OCI-LY1 (cell line): Measurements from ENCODE around the gene LMTK2.

Experiments used
- H2AFZ ChIP-seq: fragments of 200-600 bp; sonication (generic), shearing (Covaris generic); 2 replicates; pipeline ENCODE4 v1.6.0; 2014; ENCODE audit warnings: antibody characterized with exemption, mild to moderate bottlenecking, low read length
- H3F3A ChIP-seq: fragments of 200-600 bp; sonication (generic), shearing (Covaris generic); 2 replicates; pipeline ENCODE4 v1.6.0; 2014; ENCODE audit warnings: mild to moderate bottlenecking, antibody characterized with exemption, low read length, moderate library complexity; ENCODE audit not compliant: insufficient read depth
- H3K27ac ChIP-seq: fragments of 200-600 bp; sonication (generic); 2 replicates; pipeline ENCODE4 v1.5.1; 2014; ENCODE audit warnings: low read length, mixed run types, mild to moderate bottlenecking, low read depth; ENCODE audit not compliant: poor library complexity, severe bottlenecking
- H3K27me3 ChIP-seq: fragments of 200-600 bp; sonication (generic); 2 replicates; pipeline ENCODE4 v1.6.0; 2014; ENCODE audit warnings: antibody characterized with exemption, mild to moderate bottlenecking, low read length, moderate library complexity; ENCODE audit not compliant: insufficient read depth
- H3K36me3 ChIP-seq: fragments of 200-600 bp; sonication (generic); 2 replicates; pipeline ENCODE4 v1.6.1; 2014; ENCODE audit warnings: mild to moderate bottlenecking, antibody characterized with exemption, low read length, moderate library complexity, mixed read lengths; ENCODE audit not compliant: insufficient read depth
- H3K4me1 ChIP-seq: fragments of 200-600 bp; sonication (generic); 2 replicates; pipeline ENCODE4 v1.5.1; 2014; ENCODE audit warnings: mild to moderate bottlenecking, low read length, moderate library complexity; ENCODE audit not compliant: insufficient read depth, severe bottlenecking
- H3K4me2 ChIP-seq: fragments of 200-600 bp; sonication (generic), shearing (Covaris generic); 2 replicates; pipeline ENCODE4 v1.6.1; 2014; ENCODE audit warnings: low read length
- H3K4me3 ChIP-seq: fragments of 200-600 bp; sonication (generic); 2 replicates; pipeline ENCODE4 v1.5.1; 2014; ENCODE audit warnings: low read length, low read depth, mild to moderate bottlenecking, mixed read lengths; ENCODE audit not compliant: poor library complexity, severe bottlenecking
- H3K79me2 ChIP-seq: fragments of 200-600 bp; shearing (Covaris generic); 2 replicates; pipeline ENCODE4 v1.6.1; 2016; ENCODE audit warnings: mixed run types, low read length, mixed read lengths; ENCODE audit not compliant: insufficient read depth
- H3K9ac ChIP-seq: fragments of 200-600 bp; sonication (generic), shearing (Covaris generic); 2 replicates; pipeline ENCODE4 v1.6.1; 2014; ENCODE audit warnings: mild to moderate bottlenecking, low read length, mixed read lengths
- H3K9me2 ChIP-seq: fragments of 200-600 bp; sonication (generic), shearing (Covaris generic); 2 replicates; pipeline ENCODE4 v1.6.1; 2014; ENCODE audit warnings: low read depth, mild to moderate bottlenecking, low read length, mixed read lengths
- H3K9me3 ChIP-seq: fragments of 200-600 bp; shearing (Covaris generic); 2 replicates; pipeline ENCODE4 v1.6.1; 2014; ENCODE audit warnings: low read length, mixed read lengths
- H4K20me1 ChIP-seq: fragments of 200-600 bp; sonication (generic), shearing (Covaris generic); 2 replicates; pipeline ENCODE4 v1.6.0; 2016; ENCODE audit warnings: mild to moderate bottlenecking, low read length; ENCODE audit not compliant: insufficient read depth
- EZH2 ChIP-seq: fragments of 200-600 bp; sonication (generic), shearing (Covaris generic); IDR thresholded peaks from 2 replicates; pipeline ENCODE4 v1.8.0; 2017; ENCODE audit warnings: borderline replicate concordance, mixed run types, mild to moderate bottlenecking, antibody characterized with exemption, low read length, moderate library complexity, mixed read lengths
- TF ChIP-seq, protein P1 (sequence below): fragments of 200-600 bp; sonication (generic), shearing (Covaris generic); IDR thresholded peaks from 2 replicates; pipeline ENCODE4 v1.5.1; 2017; ENCODE audit warnings: mild to moderate bottlenecking, antibody characterized with exemption, low read length, moderate library complexity, mixed read lengths

The LMTK2 gene

DNA sequence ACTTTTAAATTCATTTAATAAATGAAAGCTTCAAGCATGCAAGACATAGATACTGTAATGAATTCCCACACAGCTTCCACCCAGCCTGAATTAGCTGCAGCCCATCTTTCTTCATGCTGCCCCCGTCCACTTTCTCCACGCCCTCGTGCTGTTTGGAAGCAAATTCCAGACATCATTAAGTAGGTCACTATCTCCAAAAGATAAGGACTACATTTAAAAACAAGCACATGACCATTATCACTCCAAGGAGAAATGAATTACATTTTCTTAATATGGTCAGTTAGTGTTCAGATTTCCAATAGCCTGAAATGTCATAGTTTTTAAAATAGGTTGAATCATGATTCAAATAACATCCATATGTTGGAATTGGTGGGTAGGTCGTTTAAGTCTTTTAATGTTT is 24.3 kb downstream of the LMTK2 start:
- H3K36me3 ChIP-seq: no peaks in the 10 kb centered on the region
- no peaks in the 10 kb centered on the region for H3K9me3 ChIP-seq
- peaks cover 37% of the 10 kb centered on the region for H4K20me1 ChIP-seq
- H3K4me2 ChIP-seq: no peak overlapping the region
- H3K9ac ChIP-seq: no peak overlapping the region
- H3F3A ChIP-seq: no peaks in the 10 kb centered on the region; the same call in 1 of the 2 replicates
- no peaks in the 10 kb centered on the region for H3K79me2 ChIP-seq
- no peak for TF ChIP-seq EZH2
- TF ChIP-seq, protein P1, sequence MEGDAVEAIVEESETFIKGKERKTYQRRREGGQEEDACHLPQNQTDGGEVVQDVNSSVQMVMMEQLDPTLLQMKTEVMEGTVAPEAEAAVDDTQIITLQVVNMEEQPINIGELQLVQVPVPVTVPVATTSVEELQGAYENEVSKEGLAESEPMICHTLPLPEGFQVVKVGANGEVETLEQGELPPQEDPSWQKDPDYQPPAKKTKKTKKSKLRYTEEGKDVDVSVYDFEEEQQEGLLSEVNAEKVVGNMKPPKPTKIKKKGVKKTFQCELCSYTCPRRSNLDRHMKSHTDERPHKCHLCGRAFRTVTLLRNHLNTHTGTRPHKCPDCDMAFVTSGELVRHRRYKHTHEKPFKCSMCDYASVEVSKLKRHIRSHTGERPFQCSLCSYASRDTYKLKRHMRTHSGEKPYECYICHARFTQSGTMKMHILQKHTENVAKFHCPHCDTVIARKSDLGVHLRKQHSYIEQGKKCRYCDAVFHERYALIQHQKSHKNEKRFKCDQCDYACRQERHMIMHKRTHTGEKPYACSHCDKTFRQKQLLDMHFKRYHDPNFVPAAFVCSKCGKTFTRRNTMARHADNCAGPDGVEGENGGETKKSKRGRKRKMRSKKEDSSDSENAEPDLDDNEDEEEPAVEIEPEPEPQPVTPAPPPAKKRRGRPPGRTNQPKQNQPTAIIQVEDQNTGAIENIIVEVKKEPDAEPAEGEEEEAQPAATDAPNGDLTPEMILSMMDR: no peak
- no peaks in the 10 kb centered on the region for H3K9me2 ChIP-seq
- H3K27ac ChIP-seq: no peak overlapping the region
- no peak overlapping the region for H2AFZ ChIP-seq
- no peaks in the 10 kb centered on the region for H3K4me1 ChIP-seq
- peaks cover 9% of the 10 kb centered on the region for H3K27me3 ChIP-seq
- H3K4me3 ChIP-seq: no peak overlapping the region

DNA sequence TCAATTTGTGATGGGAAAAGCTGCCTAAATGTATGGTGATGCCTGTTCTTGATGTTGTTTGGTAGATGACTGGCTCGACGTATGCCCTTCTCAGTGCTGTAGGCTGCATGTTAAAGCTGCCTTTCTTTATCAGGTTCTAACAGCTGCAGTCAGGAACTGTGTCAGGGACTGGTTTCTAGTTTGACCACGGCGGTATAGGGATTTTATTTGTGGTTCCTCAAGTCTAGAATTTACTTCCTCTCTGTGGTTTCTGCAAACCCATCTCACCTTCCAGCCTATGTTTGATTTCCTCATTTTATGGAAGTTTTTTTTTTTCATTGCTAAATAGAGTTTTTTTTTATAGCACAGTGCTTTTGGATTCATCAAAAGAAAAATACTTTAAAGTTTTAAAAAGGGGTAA is 26.5 kb downstream of the LMTK2 start:
- TF ChIP-seq, protein P1: no peak
- no peak for TF ChIP-seq EZH2
- peaks cover 10% of the 10 kb centered on the region for H3K36me3 ChIP-seq
- no peak overlapping the region for H2AFZ ChIP-seq
- H4K20me1 ChIP-seq: peaks cover 38% of the 10 kb centered on the region
- no peak overlapping the region for H3K4me3 ChIP-seq
- no peaks in the 10 kb centered on the region for H3K79me2 ChIP-seq
- no peak overlapping the region for H3K4me2 ChIP-seq
- no peaks in the 10 kb centered on the region for H3K9me2 ChIP-seq
- H3F3A ChIP-seq: no peaks in the 10 kb centered on the region; the same call in 1 of the 2 replicates
- H3K9me3 ChIP-seq: no peaks in the 10 kb centered on the region
- H3K27ac ChIP-seq: no peak overlapping the region
- H3K27me3 ChIP-seq: peaks cover 12% of the 10 kb centered on the region
- H3K4me1 ChIP-seq: no peaks in the 10 kb centered on the region
- H3K9ac ChIP-seq: no peak overlapping the region

DNA sequence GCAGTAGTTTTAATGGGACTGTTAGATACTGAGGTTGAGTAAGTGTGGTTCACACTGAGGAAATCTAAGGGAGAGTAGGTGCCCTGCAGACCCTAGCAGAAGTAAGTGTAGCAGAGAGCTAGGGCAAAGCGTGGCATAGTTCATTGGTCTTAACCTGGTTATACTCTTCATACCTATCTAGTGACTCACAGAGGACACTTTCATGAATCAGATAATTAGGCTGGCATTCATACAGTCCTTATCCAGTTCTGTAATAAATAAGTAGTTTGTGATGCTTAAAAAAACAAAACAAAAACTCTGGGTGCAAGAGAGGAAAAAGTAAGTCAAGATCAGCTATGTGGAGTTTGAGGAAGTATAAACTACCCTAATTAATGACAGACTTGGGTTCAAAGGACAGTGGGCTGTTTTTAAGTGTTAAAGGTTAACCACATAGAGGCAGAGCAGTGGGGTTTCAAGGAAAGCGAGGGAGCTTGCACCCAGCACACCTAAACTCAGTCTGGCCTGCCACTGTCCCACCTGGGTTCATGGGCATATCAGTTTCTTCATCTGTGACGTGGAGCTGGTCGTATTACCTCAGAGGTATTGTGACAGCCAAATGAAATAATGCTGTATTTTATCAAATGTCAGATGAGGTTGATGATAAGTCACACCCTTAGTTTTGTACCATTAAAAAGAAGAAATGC is 27.1 kb downstream of the LMTK2 start:
- Histone ChIP-seq H4K20me1 (peaks cover 34% of the 10 kb centered on the region), H3K27me3 (peaks cover 12% of the 10 kb centered on the region), H3K4me3 (no peak overlapping the region)

More for the DNA sequence above, 27.1 kb downstream of the LMTK2 start:
- TF ChIP-seq, protein P1: no peak
- no peak for TF ChIP-seq EZH2
- Histone ChIP-seq H3K9ac (no peak overlapping the region), H3K27ac (no peak overlapping the region), H3K36me3 (peaks cover 15% of the 10 kb centered on the region), H3K79me2 (no peaks in the 10 kb centered on the region), H3K9me3 (no peaks in the 10 kb centered on the region), H3K9me2 (no peaks in the 10 kb centered on the region), H3K4me2 (no peak overlapping the region), H3K4me1 (no peaks in the 10 kb centered on the region), H3F3A (no peaks in the 10 kb centered on the region; the same call in 1 of the 2 replicates), H2AFZ (no peak overlapping the region)
